Gastrocnemius medialis (tissue), 4 donors: ENCODE results near the gene ARHGAP6. TPM values are rescaled to one million over a fixed set of nuclear protein-coding genes. Genes with fewer than 3 reads are reported as not detected.

Experiments
- ATAC-seq, 2 donors: fragments of 150-250 bp; one replicate each; pipeline ENCODE4 v1.9.1; 2016
- DNase-seq, 2 donors: peaks; one replicate each; pipeline ENCODE4 v3.0.0-alpha.2; 2019
- H3K27ac ChIP-seq, 4 donors: fragments of 200-600 bp; sonication (generic); 1 replicate in 1 of 4; 2 replicates in 3 of 4; pipeline ENCODE4 v1.5.1; 2016 to 2018; ENCODE audit warnings: mild to moderate bottlenecking in 2 of 4, moderate library complexity in 1 of 4
- H3K27me3 ChIP-seq, 3 donors: fragments of 200-600 bp; sonication (generic) in 2 of 3; 1 replicate in 1 of 3; 2 replicates in 2 of 3; pipeline versions ENCODE4 v1.5.1 to v1.6.0; 2016 to 2019; ENCODE audit warnings: mild to moderate bottlenecking in 1 of 3, moderate library complexity in 1 of 3
- H3K36me3 ChIP-seq, 2 donors: fragments of 200-600 bp; sonication (generic) in 1 of 2; one replicate each; pipeline ENCODE4 v1.5.1; 2017 to 2018
- H3K4me1 ChIP-seq, 2 donors: fragments of 200-600 bp; sonication (generic) in 1 of 2; one replicate each; pipeline ENCODE4 v1.5.1; 2016 to 2017; ENCODE audit warnings: mild to moderate bottlenecking in 2 of 2
- H3K4me3 ChIP-seq, 4 donors: fragments of 200-600 bp; sonication (generic) in 3 of 4; 1 replicate in 1 of 4; 2 replicates in 3 of 4; pipeline ENCODE4 v1.5.1; 2016 to 2019; ENCODE audit warnings: mild to moderate bottlenecking in 2 of 4
- H3K9me3 ChIP-seq, 3 donors: fragments of 200-600 bp; sonication (generic) in 2 of 3; 1 replicate in 1 of 3; 2 replicates in 2 of 3; pipeline ENCODE4 v1.5.1; 2016 to 2019
- CTCF ChIP-seq, 5 experiments: fragments of 450-650 bp in 3 of 5; fragments of 200-600 bp in 2 of 5; sonication (generic) in 2 of 5; IDR thresholded peaks in 4 of 5; conservative IDR thresholded peaks in 1 of 5; 1 replicate in 4 of 5; 2 replicates in 1 of 5; pipeline ENCODE4 v1.5.1; 2016 to 2019; ENCODE audit warnings: antibody characterized with exemption in 5 of 5, mild to moderate bottlenecking in 3 of 5, moderate library complexity in 3 of 5
- POLR2A ChIP-seq, 2 donors: fragments of 450-650 bp; IDR thresholded peaks; one replicate each; pipeline ENCODE4 v1.6.1; 2017; ENCODE audit warnings: antibody characterized with exemption in 2 of 2, mild to moderate bottlenecking in 2 of 2, moderate library complexity in 2 of 2
- in situ Hi-C, 4 donors: fragments of 200-750 bp; cut with MboI; loops; one replicate each; pipeline versions ENCODE4 v1.15.0 to v1.8.0; 2017; ENCODE audit warnings: low sequenced_read_pairs in 4 of 4
- intact Hi-C: fragments of 100-400 bp; cut with DNase I; formaldehyde crosslinking; loops from one replicate; pipeline ENCODE4 v1.15.1; 2023; ENCODE audit warnings: low total_unique reads
- total RNA-seq, 4 donors: library from RNA; depleted of rRNA; stranded (reverse); fragments of >200 nt; gene quantifications; one replicate each; pipeline versions ENCODE4 v1.1.0 to v1.2.3, GENCODE V29; 2016

The ARHGAP6 gene
- total RNA-seq, 4 donors from 2014 or later = 10.7 to 18.0 (median 14.9) TPM

GRCh38 chrX:11566173-11566572, 99.5 kb downstream of the ARHGAP6 start:
- intact Hi-C loops = no loop called here
- DNase-seq (no peak), ATAC-seq (no peak)
- Histone ChIP-seq H3K36me3 (no peaks in the 10 kb centered on the region), H3K27ac (no peak overlapping the region), H3K27me3 (no peaks in the 10 kb centered on the region), H3K9me3 (peaks cover 0 to 4% (median 0%) of the 10 kb centered on the region in 3 donors), H3K4me3 (no peak overlapping the region), H3K4me1 (peaks cover 3 to 12% of the 10 kb centered on the region in 2 donors)
- in situ Hi-C loops = no loop called here
- no peak for TF ChIP-seq POLR2A (IDR thresholded peaks at IDR 0.05)
- TF ChIP-seq CTCF (IDR thresholded peaks at IDR 0.05 in 4 of 5, conservative IDR thresholded peaks at IDR 0.05 in 1 of 5) = no peak

DNA sequence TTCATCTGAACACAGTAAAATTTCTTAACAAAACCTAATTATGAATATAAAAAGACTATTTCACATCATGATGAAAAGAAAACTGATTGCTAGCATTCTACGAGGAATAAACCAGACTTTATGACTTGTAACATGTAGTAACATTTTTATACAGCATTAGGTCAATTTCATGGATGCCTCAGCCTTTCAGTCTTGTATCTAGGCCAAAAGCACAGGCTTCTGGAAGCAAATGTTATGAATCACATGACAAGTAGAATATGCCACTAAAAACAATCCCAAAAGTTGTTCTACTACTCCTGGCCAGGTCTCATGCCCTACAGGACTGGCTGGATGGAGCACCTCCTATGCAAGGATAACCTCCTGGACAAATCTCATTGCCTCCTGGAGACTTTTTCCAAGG, 101.2 kb downstream of the ARHGAP6 start:
- ATAC-seq (no peak), DNase-seq (no peak)
- Histone ChIP-seq H3K36me3 (no peaks in the 10 kb centered on the region), H3K4me1 (peaks cover 3 to 12% of the 10 kb centered on the region in 2 donors), H3K27me3 (no peaks in the 10 kb centered on the region), H3K27ac (peak overlapping the region in 1 of 4 donors; percentile 29), H3K9me3 (no peaks in the 10 kb centered on the region), H3K4me3 (no peak overlapping the region)
- intact Hi-C loops = no loop called here
- TF ChIP-seq CTCF (IDR thresholded peaks at IDR 0.05 in 4 of 5, conservative IDR thresholded peaks at IDR 0.05 in 1 of 5) (no peak), POLR2A (IDR thresholded peaks at IDR 0.05) (no peak)
- in situ Hi-C loops = no loop called here

GRCh38 chrX:11562570-11562969, 103.2 kb downstream of the ARHGAP6 start:
- H3K9me3 ChIP-seq = no peaks in the 10 kb centered on the region
- peaks cover 3 to 12% of the 10 kb centered on the region in 2 donors for H3K4me1 ChIP-seq
- intact Hi-C loops = no loop called here
- ATAC-seq (peak in 1 of 2 donors; percentile 86), DNase-seq (peak in 1 of 2 donors; percentile 14)
- no peaks in the 10 kb centered on the region for H3K27me3 ChIP-seq
- in situ Hi-C loops = no loop called here
- no peaks in the 10 kb centered on the region for H3K36me3 ChIP-seq
- H3K4me3 ChIP-seq = no peak overlapping the region
- H3K27ac ChIP-seq = peak overlapping the region; percentile 15 to 67 (median 54)
- no peak for TF ChIP-seq CTCF (IDR thresholded peaks at IDR 0.05 in 4 of 5, conservative IDR thresholded peaks at IDR 0.05 in 1 of 5)
- no peak for TF ChIP-seq POLR2A (IDR thresholded peaks at IDR 0.05)

- peak in 1 of 5 experiments; percentile 33 for TF ChIP-seq CTCF (IDR thresholded peaks at IDR 0.05 in 4 of 5, conservative IDR thresholded peaks at IDR 0.05 in 1 of 5)
- no peak for TF ChIP-seq POLR2A (IDR thresholded peaks at IDR 0.05)
- H3K36me3 ChIP-seq = no peaks in the 10 kb centered on the region
- peaks cover 3 to 12% of the 10 kb centered on the region in 2 donors for H3K4me1 ChIP-seq
- DNase-seq (no peak), ATAC-seq (no peak)
- H3K27ac ChIP-seq = no peak overlapping the region
- intact Hi-C loops (no loop called here), in situ Hi-C loops (no loop called here)
- H3K27me3 ChIP-seq = no peaks in the 10 kb centered on the region
- H3K4me3 ChIP-seq = no peak overlapping the region
- H3K9me3 ChIP-seq = no peaks in the 10 kb centered on the region
Measured at GRCh38 chrX:11558972-11559371, 106.7 kb downstream of the ARHGAP6 start.

DNA sequence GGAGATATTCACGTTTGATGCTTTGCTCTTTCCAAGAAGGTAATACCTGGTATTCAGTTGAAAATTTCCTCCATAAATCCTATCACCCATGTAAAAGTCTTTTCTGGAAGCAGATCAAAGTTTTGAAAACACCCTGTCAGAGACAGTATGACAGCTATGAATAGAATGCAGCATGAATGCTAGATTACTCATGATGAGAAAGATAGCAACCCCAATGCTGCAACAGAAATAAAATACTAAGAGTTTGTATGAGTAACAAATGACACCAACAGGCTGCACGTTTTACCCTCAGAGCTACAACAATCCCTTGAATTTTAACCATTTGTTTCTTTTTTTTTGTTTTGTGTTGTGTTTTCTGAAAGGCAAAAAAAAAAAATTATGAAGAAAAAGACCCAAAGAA, 108.6 kb downstream of the ARHGAP6 start:
- intact Hi-C loops = no loop called here
- Histone ChIP-seq H3K9me3 (no peaks in the 10 kb centered on the region), H3K36me3 (no peaks in the 10 kb centered on the region), H3K4me3 (no peak overlapping the region), H3K27ac (peak overlapping the region in 1 of 4 donors; percentile 48), H3K4me1 (peaks cover 0 to 4% of the 10 kb centered on the region in 2 donors), H3K27me3 (no peaks in the 10 kb centered on the region)
- ATAC-seq (peak; percentile 90 to 93), DNase-seq (no peak)
- TF ChIP-seq POLR2A (IDR thresholded peaks at IDR 0.05) (no peak), CTCF (IDR thresholded peaks at IDR 0.05 in 4 of 5, conservative IDR thresholded peaks at IDR 0.05 in 1 of 5) (no peak)
- in situ Hi-C loops = no loop called here
